Mesodermal cell (in vitro differentiated cells): ENCODE results near the gene CRACR2A.
A peak's percentile ranks its signal among the peaks of the same experiment; 100 is the strongest.

Source experiments
- H3K27ac ChIP-seq: 2 replicates; pipeline ENCODE4 v1.7.0; 2013; ENCODE audit warnings: mild to moderate bottlenecking, low read depth, low read length, moderate library complexity; ENCODE audit not compliant: severe bottlenecking
- H3K36me3 ChIP-seq: 2 replicates; pipeline ENCODE4 v1.7.1; 2013; ENCODE audit warnings: mild to moderate bottlenecking, low read length, moderate library complexity; ENCODE audit not compliant: control insufficient read depth, insufficient read depth
- H3K4me1 ChIP-seq: one replicate; pipeline ENCODE4 v1.7.1; 2013; ENCODE audit warnings: mild to moderate bottlenecking, low read length; ENCODE audit not compliant: insufficient read depth, control insufficient read depth, poor library complexity, severe bottlenecking
- H3K4me3 ChIP-seq: 2 replicates; pipeline ENCODE4 v1.7.0; 2013; ENCODE audit warnings: low read length, control low read depth, mild to moderate bottlenecking; ENCODE audit not compliant: insufficient read depth, poor library complexity, severe bottlenecking; ENCODE audit errors: extremely low read depth
- H3K9me3 ChIP-seq: 2 replicates; pipeline ENCODE4 v1.7.1; 2013; ENCODE audit warnings: mild to moderate bottlenecking, low read length, moderate library complexity; ENCODE audit not compliant: control insufficient read depth
- WGBS, 2 experiments: methylation state at CpG; one replicate each; pipeline ENCODE4 v1.1.5; 2013; ENCODE audit warnings: missing lambda C conversion rate in 2 of 2; ENCODE audit not compliant: insufficient coverage in 2 of 2; 5-methylcytosine and 5-hydroxymethylcytosine counted together

CRACR2A gene

DNA sequence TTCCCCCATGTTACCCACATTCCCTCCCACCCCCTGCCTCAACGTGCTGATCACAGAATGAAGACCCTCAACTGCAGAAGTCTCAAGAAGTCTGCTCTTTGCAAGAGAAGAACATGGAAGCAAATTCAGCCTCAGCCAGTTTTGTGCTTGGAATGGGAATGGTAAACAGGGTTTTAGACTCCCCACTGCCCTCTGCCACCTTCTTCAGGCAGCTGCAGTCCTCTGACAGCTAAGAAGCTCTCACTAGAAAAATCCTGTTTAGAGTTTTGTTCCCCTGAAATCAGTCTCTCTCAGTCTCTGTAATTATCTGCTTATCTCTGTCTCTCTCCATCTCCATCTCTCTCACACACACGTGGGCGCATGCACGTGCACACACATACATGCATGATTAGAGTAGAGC, 85.4 kb downstream of the CRACR2A start:
- no peak overlapping the region for H3K4me3 ChIP-seq
- peaks cover 10% of the 10 kb centered on the region for H3K4me1 ChIP-seq
- H3K9me3 ChIP-seq: no peaks in the 10 kb centered on the region
- no peak overlapping the region for H3K27ac ChIP-seq
- WGBS, 2 experiments: 100% methylated on average over 1 of the region's 4 CpGs; no CpG with 5 or more reads in 1 of the 2 experiments
- no peaks in the 10 kb centered on the region for H3K36me3 ChIP-seq

DNA sequence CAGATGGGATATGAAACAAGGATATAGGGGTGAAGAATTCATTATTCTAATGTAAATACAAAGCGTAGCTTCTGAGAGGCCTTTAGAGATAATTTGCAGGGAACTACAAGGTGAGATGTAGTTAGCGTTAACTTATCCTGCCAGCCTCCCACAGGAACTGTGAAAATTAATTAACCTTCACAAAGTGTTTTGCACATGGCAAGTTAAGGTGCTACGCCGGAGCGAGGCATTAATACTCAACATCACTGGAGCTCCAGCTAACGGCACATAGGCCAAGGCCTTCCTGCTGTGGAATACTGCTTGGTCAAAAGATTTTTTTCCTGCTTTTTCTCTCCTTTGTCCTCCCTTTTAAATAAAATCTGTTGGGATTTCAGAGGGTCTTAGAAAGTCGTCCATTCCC, 86.5 kb downstream of the CRACR2A start:
- peaks cover 10% of the 10 kb centered on the region for H3K4me1 ChIP-seq
- no peaks in the 10 kb centered on the region for H3K36me3 ChIP-seq
- H3K9me3 ChIP-seq: no peaks in the 10 kb centered on the region
- H3K27ac ChIP-seq: no peak overlapping the region
- H3K4me3 ChIP-seq: no peak overlapping the region
- WGBS, 2 experiments: 95 to 100% methylated on average over 6 to 7 of the region's 7 CpGs

DNA sequence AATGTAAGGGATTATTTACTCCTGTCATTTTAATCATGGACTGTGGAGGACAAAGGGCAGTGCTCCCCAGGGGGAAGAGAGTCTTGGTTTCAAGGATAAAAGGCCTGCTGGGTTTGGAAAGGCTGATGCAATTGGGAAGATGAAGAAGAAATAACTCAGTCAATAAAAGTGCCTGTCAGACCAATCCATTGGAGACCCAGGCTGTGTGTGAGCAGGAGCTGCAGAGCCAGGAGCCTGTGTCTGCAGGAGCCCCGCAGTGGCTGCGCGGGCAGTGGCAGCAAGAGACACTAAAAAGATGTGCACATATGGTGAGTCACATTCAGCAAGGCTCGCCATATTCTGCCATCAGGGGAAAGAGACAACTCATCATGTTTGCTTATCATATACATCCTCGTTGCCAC, 90.4 kb downstream of the CRACR2A start:
- no peak overlapping the region for H3K27ac ChIP-seq
- no peaks in the 10 kb centered on the region for H3K4me1 ChIP-seq
- WGBS, 2 experiments: 91 to 100% methylated on average over 4 of the region's 5 CpGs
- H3K36me3 ChIP-seq: no peaks in the 10 kb centered on the region
- H3K4me3 ChIP-seq: no peak overlapping the region
- no peaks in the 10 kb centered on the region for H3K9me3 ChIP-seq

DNA sequence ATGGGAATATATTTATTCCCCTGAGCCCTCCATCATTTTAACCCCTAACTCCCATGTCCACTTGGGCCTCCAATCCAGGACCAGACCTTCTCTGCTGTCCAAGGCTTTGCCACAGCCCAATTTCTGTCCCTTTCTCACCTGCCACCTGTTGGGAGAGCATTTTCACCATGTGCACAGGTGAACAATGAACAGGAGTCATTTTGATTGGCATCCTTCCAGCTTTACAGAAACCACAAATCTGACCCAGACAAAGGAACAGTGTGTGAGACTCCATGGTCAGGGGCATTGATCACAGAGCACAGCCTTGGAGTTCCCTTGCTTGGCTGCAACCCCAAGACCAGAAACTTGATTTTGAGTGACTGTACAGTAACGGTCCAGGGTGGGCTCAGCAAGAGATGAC, 91.9 kb downstream of the CRACR2A start:
- no peaks in the 10 kb centered on the region for H3K4me1 ChIP-seq
- whole genome bisulfite sequencing, 2 experiments: 80 to 100% methylated on average over 1 of the region's 1 CpG
- H3K4me3 ChIP-seq: no peak overlapping the region

DNA sequence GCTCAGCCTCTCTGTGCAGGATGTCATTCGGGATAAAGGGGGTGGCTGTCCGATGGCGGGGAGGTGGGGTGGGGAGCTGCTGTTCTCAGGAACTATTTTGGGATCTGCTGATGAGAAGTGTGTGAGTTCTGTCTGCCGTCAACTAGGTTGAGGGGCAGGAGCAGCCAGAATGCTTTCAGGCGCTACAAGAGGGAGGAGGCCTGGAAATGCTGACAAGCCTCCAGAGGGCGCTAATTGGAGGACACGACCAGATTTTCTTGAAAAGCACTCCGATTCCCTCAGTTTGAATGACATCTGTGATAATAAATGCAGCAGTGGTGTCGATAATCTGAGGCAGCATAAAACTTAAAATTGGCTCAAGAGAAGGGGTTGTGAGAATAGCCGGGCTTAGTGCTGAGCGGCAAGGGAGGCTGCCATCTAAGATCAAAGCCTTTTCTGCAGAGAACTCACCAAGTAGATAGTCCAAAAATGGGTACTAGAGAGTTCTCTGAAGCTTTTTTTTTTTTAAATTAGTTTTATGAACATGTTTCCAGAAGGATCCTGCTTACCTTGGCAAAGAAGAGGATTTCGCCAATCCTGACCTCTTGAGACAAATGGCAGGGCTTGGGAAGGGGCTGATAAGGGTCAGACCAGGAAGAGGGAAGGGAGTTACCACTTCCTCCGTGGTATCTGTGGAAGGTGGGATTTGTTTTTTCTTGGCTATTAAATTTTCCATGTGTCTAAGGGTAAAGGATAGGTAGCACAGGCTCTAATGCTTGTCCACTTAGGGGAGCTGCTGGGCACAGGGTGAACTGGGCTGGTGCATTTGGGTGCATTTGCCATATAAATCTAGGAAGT, 94.4 kb downstream of the CRACR2A start:
- Histone ChIP-seq H3K36me3 (no peaks in the 10 kb centered on the region), H3K4me1 (no peaks in the 10 kb centered on the region), H3K4me3 (no peak overlapping the region), H3K27ac (no peak overlapping the region), H3K9me3 (no peaks in the 10 kb centered on the region)
- WGBS, 2 experiments: 51 to 54% methylated on average over 10 to 13 of the region's 13 CpGs

More for the DNA sequence above, 91.9 kb downstream of the CRACR2A start:
- H3K9me3 ChIP-seq: no peaks in the 10 kb centered on the region
- H3K27ac ChIP-seq: no peak overlapping the region
- H3K36me3 ChIP-seq: no peaks in the 10 kb centered on the region

DNA sequence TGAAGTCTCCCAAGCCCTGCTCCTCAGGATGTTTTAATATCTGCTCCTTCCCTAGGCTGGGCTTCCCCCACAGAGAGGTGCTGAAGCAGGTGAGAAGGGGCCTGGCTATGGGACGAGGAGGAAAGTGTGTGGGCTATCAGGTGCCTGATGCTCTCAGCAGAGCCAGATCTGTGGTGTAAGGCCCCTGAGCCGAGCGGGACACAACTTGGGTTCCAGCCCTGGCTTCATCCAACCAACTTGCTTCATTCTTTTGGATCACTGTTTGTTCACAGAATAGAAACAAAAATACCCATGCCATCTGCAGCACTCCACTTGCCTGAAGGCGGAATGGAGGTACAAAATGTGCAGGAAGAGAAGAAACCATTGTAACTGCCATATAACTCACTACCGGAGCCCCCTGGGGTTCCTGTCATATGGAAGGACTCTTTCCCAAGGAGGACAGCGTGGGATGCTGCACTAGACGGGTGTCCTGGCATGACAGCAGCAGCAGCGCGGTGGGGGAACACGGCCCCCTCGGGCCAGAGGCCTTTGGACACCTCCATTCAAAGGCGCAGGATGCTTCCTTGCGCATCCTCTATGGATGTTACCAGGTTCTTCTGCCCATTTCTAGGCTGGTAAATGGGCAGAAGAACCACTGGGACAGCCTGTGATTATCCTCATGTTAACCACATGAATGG, 95.8 kb downstream of the CRACR2A start:
- Histone ChIP-seq H3K4me3 (no peak overlapping the region), H3K27ac (no peak overlapping the region), H3K9me3 (no peaks in the 10 kb centered on the region), H3K4me1 (peaks cover 2% of the 10 kb centered on the region), H3K36me3 (no peaks in the 10 kb centered on the region)
- WGBS, 2 experiments: 91 to 95% methylated on average over 10 to 13 of the region's 13 CpGs

DNA sequence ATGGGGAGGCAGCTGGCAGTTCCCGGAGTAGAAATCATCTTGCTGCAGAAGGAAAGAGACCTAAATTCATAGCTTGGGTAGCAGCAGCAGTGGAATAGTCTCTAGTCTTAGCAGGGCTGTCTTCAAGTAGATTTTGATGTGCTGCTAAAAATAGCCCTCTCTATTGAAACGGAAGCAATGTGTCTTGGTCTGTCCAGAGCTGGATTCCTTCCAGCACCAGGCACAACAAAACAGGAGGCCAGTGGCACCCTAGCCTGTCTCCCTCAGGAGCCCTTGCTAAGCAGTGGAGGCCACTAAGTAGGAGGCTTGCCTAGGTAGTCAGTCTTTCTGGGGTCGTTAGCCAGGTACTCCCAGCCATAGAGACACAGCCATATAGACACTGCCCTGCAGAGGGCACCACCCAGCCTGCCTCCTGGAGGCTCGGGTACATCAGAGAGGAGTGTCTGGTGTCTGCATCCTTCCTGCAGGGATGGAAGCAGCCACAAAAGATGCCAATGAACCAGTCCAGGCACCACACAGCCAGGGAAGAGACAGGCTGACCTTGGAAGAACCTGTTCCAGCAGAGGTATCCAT, 97.5 kb downstream of the CRACR2A start:
- H3K27ac ChIP-seq: no peak overlapping the region

DNA sequence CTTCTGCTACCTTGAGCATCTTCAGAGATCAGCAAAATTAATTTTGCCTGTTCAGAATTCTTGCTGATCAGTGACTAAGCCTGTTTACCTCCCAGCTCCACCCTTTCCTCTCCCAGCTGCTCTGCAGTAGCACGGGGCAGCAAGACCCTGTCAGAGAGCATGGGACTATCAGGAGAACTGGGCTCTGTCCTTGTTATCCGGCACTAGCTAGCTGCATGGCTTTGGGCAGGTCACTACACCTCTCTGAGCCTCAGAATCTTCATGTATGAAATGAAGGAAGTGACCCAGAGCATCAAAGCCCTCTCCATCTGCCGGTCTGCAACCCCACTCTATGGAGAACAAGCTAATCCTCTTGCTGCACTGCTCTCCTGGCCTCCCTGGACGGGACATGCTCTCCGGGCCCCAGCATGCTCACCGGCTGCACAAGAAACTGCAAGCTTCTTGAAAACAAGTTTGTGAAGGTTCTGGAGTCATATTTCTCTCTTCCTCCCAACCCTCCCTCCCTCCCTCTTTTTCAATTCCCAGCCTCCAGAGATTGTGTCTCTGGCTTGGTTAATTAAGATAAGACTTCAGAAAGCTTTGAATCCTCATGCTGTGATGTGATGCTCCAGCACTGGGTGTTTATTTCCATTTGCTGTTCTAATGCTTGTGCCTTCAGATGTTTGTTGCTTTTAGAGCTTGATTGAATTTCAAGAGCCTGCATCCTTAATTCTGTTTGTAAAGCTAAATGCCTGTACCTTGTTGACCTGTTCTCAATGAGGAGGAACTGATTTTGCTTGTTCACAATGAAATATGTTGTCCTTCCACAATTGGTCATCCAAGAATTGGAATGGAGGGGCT, 101.1 kb downstream of the CRACR2A start:
- Histone ChIP-seq H3K4me1 (peaks cover 19% of the 10 kb centered on the region), H3K4me3 (no peak overlapping the region), H3K36me3 (no peaks in the 10 kb centered on the region), H3K9me3 (no peaks in the 10 kb centered on the region), H3K27ac (peak overlapping the region; percentile 41)
- 78 to 92% methylated on average over 3 to 4 of the region's 6 CpGs for WGBS, 2 experiments

More for the DNA sequence above, 97.5 kb downstream of the CRACR2A start:
- Histone ChIP-seq H3K36me3 (no peaks in the 10 kb centered on the region), H3K9me3 (no peaks in the 10 kb centered on the region), H3K4me1 (peaks cover 10% of the 10 kb centered on the region), H3K4me3 (no peak overlapping the region)
- 70 to 71% methylated on average over 2 to 3 of the region's 4 CpGs for WGBS, 2 experiments

DNA sequence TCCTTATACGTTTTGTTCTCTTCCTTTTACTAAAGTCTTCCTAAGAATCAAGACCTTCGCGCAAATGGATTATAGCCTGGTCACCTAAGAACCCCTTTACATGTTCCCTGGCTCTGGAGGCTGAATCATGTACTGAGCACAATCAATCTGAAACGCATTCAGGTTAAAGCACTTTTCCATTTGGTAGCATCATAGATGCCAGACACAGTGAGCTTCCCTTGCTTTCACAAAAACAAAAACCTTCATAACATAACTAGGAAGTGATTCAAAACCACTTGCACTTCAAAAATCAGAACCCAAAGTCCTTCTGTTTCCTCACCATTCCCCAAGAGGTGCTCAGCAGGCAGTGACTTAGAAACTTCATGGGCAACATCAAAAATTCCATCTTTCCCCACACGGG, 105.4 kb downstream of the CRACR2A start:
- Histone ChIP-seq H3K27ac (no peak overlapping the region), H3K9me3 (no peaks in the 10 kb centered on the region), H3K4me3 (no peak overlapping the region), H3K4me1 (peaks cover 30% of the 10 kb centered on the region), H3K36me3 (no peaks in the 10 kb centered on the region)
- 85 to 87% methylated on average over 4 of the region's 5 CpGs for WGBS, 2 experiments

DNA sequence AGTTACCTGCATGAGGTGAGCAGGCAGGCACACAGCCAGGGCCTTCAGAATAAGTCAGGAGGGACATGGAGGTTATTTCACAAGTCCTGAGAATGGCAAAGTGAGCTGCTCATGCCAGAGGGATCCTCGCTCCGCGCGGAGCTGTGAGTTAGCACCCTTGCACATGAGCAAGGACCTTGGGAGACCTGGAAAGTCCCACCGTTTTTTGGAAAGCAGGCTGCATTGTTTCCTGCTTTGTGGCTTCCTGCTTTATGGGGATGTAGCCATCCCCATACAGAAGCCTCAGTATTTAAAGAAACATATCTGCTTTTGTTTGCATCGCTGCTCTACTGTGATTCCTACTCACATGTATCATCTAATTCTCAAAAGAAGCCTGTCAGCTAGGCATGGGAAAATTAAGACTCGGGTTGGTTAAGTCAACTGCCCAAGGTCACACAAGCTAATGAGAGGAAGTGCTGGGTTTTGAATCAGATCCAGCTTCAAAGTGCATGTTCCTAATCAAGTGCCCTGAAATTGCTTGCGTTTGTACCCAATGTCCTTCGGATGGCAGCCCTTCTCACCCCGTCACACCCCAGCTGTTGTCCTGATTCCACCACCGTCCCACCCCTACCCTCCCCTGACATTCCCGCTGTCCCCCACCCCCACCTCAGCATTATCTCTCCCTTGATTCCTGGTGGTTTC, 106.2 kb downstream of the CRACR2A start:
- Histone ChIP-seq H3K36me3 (no peaks in the 10 kb centered on the region), H3K4me1 (peaks cover 28% of the 10 kb centered on the region), H3K9me3 (no peaks in the 10 kb centered on the region), H3K27ac (no peak overlapping the region), H3K4me3 (no peak overlapping the region)
- 79 to 84% methylated on average over 8 of the region's 12 CpGs for WGBS, 2 experiments
